Measurements from ENCODE around the gene G0S2.

The G0S2 gene

DNA sequence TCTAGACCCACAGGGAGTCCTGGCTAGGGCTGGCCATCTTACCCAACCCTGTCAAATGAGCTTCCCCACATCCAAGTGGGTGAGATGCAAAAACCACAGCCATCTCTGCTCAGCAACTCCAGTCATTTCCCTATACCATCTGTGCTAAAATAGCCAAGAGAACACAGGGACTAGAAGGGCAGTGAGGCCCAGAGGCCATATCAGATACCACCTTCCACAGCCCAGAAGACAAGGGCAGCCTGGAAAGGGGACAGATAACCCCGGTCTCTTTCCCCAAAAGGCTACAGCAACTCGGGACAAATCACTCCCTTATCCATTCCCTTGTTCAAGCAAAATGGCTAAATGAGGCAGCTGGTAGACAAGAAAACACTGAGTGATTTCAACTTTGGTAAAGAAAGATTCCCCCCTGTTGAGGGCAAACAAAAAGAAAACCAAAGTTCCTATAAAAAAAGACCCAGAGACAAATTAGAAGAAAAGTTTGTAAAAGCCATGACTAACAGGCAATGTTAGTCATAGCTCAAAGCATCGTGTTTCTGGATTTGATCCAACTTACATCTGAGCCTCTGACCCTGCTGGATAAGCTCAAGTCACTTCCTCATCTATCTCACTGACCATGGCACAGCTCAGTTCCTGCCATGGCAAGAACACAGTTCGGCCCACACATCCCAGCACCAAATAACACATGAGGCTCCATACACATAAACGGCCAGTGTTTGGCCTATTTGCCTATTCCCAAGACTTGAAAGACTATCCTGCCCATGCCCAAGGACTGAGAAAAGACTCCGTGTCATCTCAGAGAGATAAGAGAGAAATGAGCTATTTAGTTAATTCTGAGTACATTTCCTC, 26.1 kb upstream of the G0S2 start:
- no peak for DNase-seq (ENCODE audit: low read depth in 2 of 2)

DNA sequence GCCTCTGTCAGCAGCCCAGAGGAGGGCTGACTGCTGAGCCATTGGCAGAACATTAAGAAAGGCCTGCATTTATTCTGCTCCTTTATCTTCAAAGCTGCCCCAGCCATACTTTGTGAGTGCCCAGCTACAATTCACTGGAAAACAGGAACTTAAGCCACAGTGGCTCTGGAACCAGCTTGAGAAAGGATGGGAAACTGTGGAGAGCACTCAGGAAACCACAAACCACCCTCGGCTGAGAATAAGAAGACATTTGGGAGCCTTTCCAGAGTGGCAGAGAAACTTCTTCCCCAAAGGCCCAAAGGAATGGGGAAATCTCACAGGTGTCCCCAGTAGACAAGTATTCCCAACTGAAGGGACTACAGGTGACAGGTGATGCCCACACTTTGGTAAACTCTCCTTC, 24.8 kb upstream of the G0S2 start:
- DNase-seq (ENCODE audit: low read depth in 2 of 2) = no peak

DNA sequence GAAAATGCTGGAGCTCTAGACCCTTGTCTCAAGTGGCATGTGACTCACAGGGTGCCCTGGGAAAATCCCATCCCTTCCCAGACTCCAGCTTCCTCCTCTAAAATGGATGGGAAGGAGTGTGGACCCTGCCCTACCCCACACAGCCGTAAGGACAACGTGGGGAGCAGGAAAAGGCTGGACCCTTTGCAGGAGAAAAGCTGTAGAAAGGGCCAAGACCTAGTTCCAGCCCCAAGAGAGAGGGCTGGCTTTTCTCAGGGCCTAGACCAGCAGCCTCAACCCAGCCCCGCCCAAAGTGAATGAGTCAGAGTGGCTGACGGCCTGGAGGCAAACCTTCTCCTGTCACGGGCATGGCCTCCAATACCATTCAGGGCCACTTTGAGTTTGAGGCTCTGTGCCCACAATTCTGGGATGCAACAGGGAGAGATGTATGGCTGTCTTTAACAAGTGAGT, 24.0 kb upstream of the G0S2 start:
- no peak for DNase-seq (ENCODE audit: low read depth in 2 of 2)

DNA sequence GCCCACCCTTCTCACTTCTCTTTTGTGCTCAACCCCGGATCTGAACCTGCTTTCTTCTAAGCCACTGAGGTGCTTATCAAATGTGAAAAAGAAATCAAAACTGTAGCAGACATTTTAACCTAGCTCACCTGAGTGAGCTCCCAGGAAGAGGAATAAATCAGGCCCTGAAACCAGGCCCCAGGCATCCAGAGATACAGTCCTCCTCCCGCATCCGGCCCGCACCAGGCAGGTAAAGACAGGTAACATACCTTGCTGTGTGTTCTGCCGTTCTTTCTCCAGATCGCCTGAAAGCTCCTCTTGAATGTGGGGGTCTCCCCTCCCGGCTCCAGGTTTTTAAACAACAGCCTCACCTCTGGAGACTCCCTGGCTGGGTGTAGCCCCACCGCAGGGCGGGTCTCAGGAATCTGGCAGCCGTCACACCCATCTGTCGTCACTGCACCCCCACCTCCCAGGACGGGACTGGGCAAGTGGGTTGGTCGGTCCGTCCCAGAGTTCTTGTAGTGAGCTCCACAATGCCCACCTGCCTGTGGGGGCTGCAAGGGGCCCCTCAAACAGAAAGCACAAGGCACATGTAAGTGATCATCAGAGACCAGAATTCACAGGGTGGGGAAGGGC, 23.0 kb upstream of the G0S2 start, which contains the start of gene LAMB3:
TSS of gene LAMB3 (minus strand) at position 305 of the 615 bp plus-strand sequence. CDS start 1,481 bp downstream, outside the sequence.
- DNase-seq (ENCODE audit: low read depth in 2 of 2) = no peak

GRCh38 chr1:209652873-209653401, 22.3 kb upstream of the G0S2 start:
- DNase-seq (ENCODE audit: low read depth in 2 of 2) = no peak

DNA sequence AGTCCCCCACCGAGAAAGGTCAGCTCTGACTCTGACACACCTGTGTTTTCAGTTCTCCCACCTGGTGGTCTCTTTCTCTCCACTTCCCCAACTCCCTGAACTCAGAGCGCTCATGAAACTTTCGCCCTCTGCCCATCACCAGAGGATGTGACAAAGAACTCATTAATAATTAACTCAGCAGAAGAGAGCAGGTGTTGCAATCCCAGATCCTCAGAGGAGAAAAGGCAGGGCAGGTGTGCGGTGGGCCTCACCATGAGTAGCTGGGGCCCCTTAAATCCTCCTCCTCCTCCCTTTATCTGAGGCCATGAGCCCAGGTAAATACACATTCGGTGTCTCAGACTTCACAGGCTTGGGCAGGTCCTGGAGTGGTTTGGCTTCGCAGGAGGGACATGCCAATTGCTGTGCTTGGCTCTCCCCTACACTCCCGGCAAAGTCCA, 21.3 kb upstream of the G0S2 start:
- no peak for DNase-seq (ENCODE audit: low read depth in 2 of 2)

- no peak for DNase-seq (ENCODE audit: low read depth in 2 of 2)
These were observed 19.6 kb upstream of the G0S2 start for GRCh38 chr1:209655411-209656231.

GRCh38 chr1:209657140-209657879, 17.9 kb upstream of the G0S2 start:
- no peak for DNase-seq (ENCODE audit: low read depth in 2 of 2)

- no peak for DNase-seq (ENCODE audit: low read depth in 2 of 2)
These were observed 17.3 kb upstream of the G0S2 start for GRCh38 chr1:209657918-209658317.

GRCh38 chr1:209659909-209660308, 15.3 kb upstream of the G0S2 start:
- DNase-seq (ENCODE audit: low read depth in 2 of 2) = no peak

GRCh38 chr1:209661071-209661470, 14.1 kb upstream of the G0S2 start:
- no peak for DNase-seq (ENCODE audit: low read depth in 2 of 2)

DNA sequence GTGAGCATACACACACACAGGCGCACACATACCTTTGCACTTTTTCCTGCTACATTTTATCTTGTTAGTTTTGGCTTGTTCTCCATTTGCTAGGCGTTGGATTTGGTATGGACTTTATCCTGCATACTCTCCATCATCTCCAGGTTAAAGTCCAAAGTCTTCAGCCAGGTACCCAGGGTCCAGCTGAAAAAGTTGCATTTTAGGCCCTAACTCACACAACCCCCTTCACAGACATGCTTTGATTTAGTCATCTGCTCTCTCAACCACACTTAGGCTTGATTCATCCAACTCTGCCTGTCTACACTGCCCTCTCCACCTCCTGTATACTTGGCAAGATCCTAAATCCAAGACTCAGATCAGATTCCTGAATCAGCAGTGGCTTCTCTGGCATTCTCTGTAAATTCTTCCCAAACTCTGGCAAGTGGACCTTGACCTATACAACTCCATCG, 12.3 kb upstream of the G0S2 start:
- DNase-seq (ENCODE audit: low read depth in 2 of 2) = no peak

- no peak for DNase-seq (ENCODE audit: low read depth in 2 of 2)
These were observed 8.1 kb upstream of the G0S2 start for GRCh38 chr1:209667103-209667502.

GRCh38 chr1:209667708-209668107, 7.5 kb upstream of the G0S2 start:
- no peak for DNase-seq (ENCODE audit: low read depth in 2 of 2)

GRCh38 chr1:209670441-209671082, 4.7 kb upstream of the G0S2 start:
- no peak for DNase-seq (ENCODE audit: low read depth in 2 of 2)

DNA sequence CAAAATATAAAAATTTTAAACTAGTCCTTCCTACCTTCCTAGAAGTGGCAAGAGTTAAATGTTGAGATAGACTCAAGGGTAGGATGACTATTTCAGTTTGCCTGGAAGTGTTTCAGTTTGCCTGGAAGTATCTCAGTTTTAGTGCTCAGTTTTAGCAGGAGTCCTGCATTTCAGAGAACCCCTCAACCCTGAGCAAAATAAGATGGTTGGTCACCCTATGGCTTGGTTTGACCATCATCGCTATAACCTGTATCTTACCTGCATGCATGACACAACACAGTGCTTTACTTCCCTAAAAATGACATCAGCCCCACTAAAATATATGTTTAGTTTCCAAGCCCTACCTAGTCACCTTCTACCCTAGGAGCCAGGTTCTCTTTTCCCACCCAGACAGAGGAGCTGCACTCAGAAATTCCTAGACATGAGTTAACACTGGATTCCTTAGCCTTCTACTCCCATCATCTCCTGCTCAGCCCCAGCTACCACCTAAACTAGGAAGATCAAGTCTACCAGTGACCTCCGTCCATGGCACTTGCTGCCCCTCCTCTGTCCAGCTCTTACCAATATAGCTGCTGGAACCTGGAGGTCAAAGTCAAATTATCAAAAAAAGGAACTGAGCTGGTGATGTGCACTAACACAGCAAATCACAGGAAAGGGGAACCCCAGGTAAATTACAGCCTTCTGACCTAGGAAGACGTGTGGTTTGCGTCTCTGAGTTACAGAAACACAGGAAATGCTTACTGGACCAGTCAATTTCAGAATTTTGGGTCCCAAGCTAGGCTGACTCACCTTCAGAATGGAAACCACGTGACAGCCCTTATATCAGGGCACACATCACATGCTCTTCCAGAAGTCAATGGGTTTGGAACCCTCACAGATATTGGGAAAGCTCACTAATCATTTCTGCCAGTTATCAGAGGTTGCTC, 2.2 kb upstream of the G0S2 start:
- DNase-seq (ENCODE audit: low read depth in 2 of 2) = no peak

DNA sequence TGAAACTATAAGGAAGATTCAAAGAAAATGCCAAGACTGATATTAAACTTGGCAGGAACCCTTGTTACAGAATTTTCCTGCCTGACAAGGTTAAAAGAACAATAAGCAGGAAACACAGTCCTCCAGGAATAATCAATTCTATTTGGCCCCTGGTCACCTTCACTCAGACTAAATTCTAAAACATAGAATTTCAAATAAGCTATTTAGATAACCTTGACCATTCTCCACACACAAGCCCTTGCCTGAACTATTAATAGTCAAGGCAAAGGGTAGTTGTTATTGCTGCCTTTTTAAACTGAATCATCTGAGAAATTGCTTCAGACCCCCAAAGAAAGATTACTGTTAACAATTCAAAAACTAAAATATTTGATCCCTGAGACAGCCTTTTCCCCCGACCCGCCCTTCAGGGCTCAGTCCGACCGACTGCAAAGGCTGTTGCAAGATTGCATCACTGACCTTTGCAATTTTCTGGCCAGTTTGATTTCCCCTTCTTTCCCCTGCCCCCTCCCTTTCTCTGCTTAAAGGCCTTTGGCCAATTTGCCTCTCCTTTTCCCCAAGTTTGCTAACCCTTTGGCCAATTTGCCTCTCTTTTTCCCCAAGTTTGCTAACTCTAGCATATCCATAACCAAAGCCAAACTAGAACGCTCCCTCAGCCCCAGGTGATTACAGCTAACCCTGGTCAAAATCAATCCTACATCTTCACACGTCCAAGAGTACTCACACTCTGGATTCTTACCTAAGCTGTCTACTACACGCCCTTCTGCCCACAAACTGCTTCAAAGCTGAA, 1.4 kb upstream of the G0S2 start:
- DNase-seq (ENCODE audit: low read depth in 2 of 2) = no peak

DNA sequence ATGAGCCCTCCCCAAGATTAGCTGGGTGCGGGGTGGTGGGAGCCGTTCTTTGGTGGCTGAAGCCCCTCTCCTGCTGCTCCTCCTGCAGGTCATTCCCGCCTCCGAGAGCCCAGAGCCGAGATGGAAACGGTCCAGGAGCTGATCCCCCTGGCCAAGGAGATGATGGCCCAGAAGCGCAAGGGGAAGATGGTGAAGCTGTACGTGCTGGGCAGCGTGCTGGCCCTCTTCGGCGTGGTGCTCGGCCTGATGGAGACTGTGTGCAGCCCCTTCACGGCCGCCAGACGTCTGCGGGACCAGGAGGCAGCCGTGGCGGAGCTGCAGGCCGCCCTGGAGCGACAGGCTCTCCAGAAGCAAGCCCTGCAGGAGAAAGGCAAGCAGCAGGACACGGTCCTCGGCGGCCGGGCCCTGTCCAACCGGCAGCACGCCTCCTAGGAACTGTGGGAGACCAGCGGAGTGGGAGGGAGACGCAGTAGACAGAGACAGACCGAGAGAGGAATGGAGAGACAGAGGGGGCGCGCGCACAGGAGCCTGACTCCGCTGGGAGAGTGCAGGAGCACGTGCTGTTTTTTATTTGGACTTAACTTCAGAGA, 448 bp downstream of the G0S2 start:
- no peak for DNase-seq (ENCODE audit: low read depth in 2 of 2)

Data from stimulated activated CD8-positive, alpha-beta memory T cell treated with anti-CD3 and anti-CD28 coated beads, Interleukin-7, amount 100 ng/mL, for 1 hour (primary cell).